ENCODE results near the gene RFX5. TPM values are rescaled to one million over a fixed set of nuclear protein-coding genes. Genes with fewer than 3 reads are reported as not detected.

The RFX5 gene
- total RNA-seq, 2 donors from 2014 or later = 81.5 to 105 TPM

- H3K9me3 ChIP-seq (ENCODE audit: control insufficient read depth, low read length, poor library complexity, severe bottlenecking) = no peaks in the 10 kb centered on the region
- H3K27ac Mint-ChIP-seq = no peak overlapping the region
- ATAC-seq (no peak), DNase-seq (no peak)
- no peaks in the 10 kb centered on the region for H3K27me3 Mint-ChIP-seq
- peaks cover 9% of the 10 kb centered on the region for H3K4me1 Mint-ChIP-seq
- peaks cover 12% of the 10 kb centered on the region for H3K36me3 Mint-ChIP-seq (ENCODE audit: low read depth)
- no peak overlapping the region for H3K4me3 Mint-ChIP-seq
Observed at GRCh38 chr1:151294742-151295462, 52.1 kb downstream of the RFX5 start.

GRCh38 chr1:151293093-151293492, 54.0 kb downstream of the RFX5 start:
- H3K9me3 ChIP-seq (ENCODE audit: control insufficient read depth, low read length, poor library complexity, severe bottlenecking) = no peaks in the 10 kb centered on the region
- ATAC-seq (peak; percentile 5), DNase-seq (no peak)
- H3K4me1 Mint-ChIP-seq = peaks cover 12% of the 10 kb centered on the region
- peaks cover 12% of the 10 kb centered on the region for H3K36me3 Mint-ChIP-seq (ENCODE audit: low read depth)
- no peak overlapping the region for H3K27ac Mint-ChIP-seq
- H3K4me3 Mint-ChIP-seq = no peak overlapping the region
- no peaks in the 10 kb centered on the region for H3K27me3 Mint-ChIP-seq

- DNase-seq (no peak), ATAC-seq (peak; percentile 29)
- Mint-ChIP-seq H3K36me3 (ENCODE audit: low read depth) (peaks cover 12% of the 10 kb centered on the region), H3K27me3 (no peaks in the 10 kb centered on the region), H3K4me3 (no peak overlapping the region), H3K27ac (no peak overlapping the region), H3K4me1 (peaks cover 12% of the 10 kb centered on the region)
- no peaks in the 10 kb centered on the region for H3K9me3 ChIP-seq (ENCODE audit: control insufficient read depth, low read length, poor library complexity, severe bottlenecking)
Observed at GRCh38 chr1:151292207-151293030, 54.6 kb downstream of the RFX5 start.

GRCh38 chr1:151290709-151291303, 56.2 kb downstream of the RFX5 start:
- no peak overlapping the region for H3K4me3 Mint-ChIP-seq
- DNase-seq (no peak), ATAC-seq (no peak)
- no peaks in the 10 kb centered on the region for H3K27me3 Mint-ChIP-seq
- no peaks in the 10 kb centered on the region for H3K9me3 ChIP-seq (ENCODE audit: control insufficient read depth, low read length, poor library complexity, severe bottlenecking)
- peaks cover 15% of the 10 kb centered on the region for H3K4me1 Mint-ChIP-seq
- H3K36me3 Mint-ChIP-seq (ENCODE audit: low read depth) = peaks cover 12% of the 10 kb centered on the region
- H3K27ac Mint-ChIP-seq = no peak overlapping the region

Other genes with a start within 250 kb of the RFX5 start
- gene SEMA6C, start 200.6 kb downstream of the RFX5 start, total RNA-seq = 10 to 100 TPM in 1 of 2 donors, 1 to 10 TPM in 1; 9.5 to 11.3 TPM
- 1 to 10 TPM; 3.6 to 5.4 TPM for gene TNFAIP8L2, start 190.6 kb downstream of the RFX5 start, total RNA-seq
- gene LYSMD1, start 181.3 kb downstream of the RFX5 start, total RNA-seq = under 1 TPM; 0.39 to 0.70 TPM
- gene SCNM1, start 181.1 kb downstream of the RFX5 start, total RNA-seq = 10 to 100 TPM; 33.7 to 37.8 TPM
- gene TMOD4, start 171.3 kb downstream of the RFX5 start, total RNA-seq = 1 to 10 TPM; 1.0 to 3.0 TPM
- gene VPS72, start 157.1 kb downstream of the RFX5 start, total RNA-seq = 10 to 100 TPM; 27.4 to 33.2 TPM
- gene PIP5K1A, start 148.7 kb downstream of the RFX5 start, total RNA-seq = 10 to 100 TPM; 41.6 to 43.3 TPM
- gene PSMD4, start 92.5 kb downstream of the RFX5 start, total RNA-seq = 10 to 100 TPM; 78.4 to 86.0 TPM
- 10 to 100 TPM; 25.9 to 33.8 TPM for gene ZNF687, start 65.0 kb downstream of the RFX5 start, total RNA-seq
- gene PI4KB, start 19.8 kb downstream of the RFX5 start, total RNA-seq = 10 to 100 TPM; 73.5 to 81.4 TPM
- gene SELENBP1, start 25.5 kb upstream of the RFX5 start, total RNA-seq = not detected
- 100 to 1,000 TPM; 283 to 299 TPM for gene PSMB4, start 52.3 kb upstream of the RFX5 start, total RNA-seq
- 100 to 1,000 TPM in 1 of 2 donors, 10 to 100 TPM in 1; 94.9 to 105 TPM for gene POGZ, start 112.2 kb upstream of the RFX5 start, total RNA-seq
- under 1 TPM; 0.60 to 0.75 TPM for gene CGN, start 164.1 kb upstream of the RFX5 start, total RNA-seq
- 10 to 100 TPM; 11.4 to 18.2 TPM for gene TUFT1, start 193.1 kb upstream of the RFX5 start, total RNA-seq

Measured in T-helper 17 cell (primary cell).